K562 (cell line): ENCODE data around the gene PSMA5. TPM values are rescaled to one million over a fixed set of nuclear protein-coding genes. Genes with fewer than 3 reads are reported as not detected.
A peak's percentile ranks its signal among the peaks of the same experiment; 100 is the strongest.

Source experiments
- ESRRB ChIP-seq: fragments of 250-450 bp; sonication (Bioruptor Pico); IDR thresholded peaks from 2 replicates; pipeline ENCODE4 v1.5.0; 2020; ENCODE audit warnings: mild to moderate bottlenecking, moderate library complexity, borderline replicate concordance
- SMARCB1 ChIP-seq: IDR thresholded peaks from 2 replicates; pipeline ENCODE4 v1.6.1; 2011; ENCODE audit warnings: improper control_type of control experiment, low read depth; ENCODE audit not compliant: insufficient read length
- polyA plus RNA-seq, 8 experiments: library from polyadenylated mRNA; depleted of rRNA in 4 of 8; stranded (reverse) in 5 of 8; unstranded in 3 of 8; fragments of >200 nt; fragmentation: Nextera tagmentation in 2 of 8; fragmentation: Illumina TruSeq in 1 of 8; extraction: Ambion mirVana in 2 of 8; extraction: Trizol in 1 of 8; gene quantifications; 2 replicates each; pipeline versions ENCODE4 v1.2.1 to v1.2.3, GENCODE V29; 2011 to 2014; ENCODE audit warnings: inconsistent platforms in 1 of 8, missing spikeins in 1 of 8
- total RNA-seq, 7 experiments: library from RNA; depleted of rRNA in 6 of 7; stranded (reverse); fragments of >200 nt in 6 of 7; fragmentation: Illumina TruSeq in 2 of 7; extraction: Trizol in 2 of 7; gene quantifications; 2 replicates each; pipeline versions ENCODE4 v1.2.1 to v1.2.3, GENCODE V29; 2011 to 2021; ENCODE audit warnings: low replicate concordance in 1 of 7
- TF ChIP-seq, protein P1 (sequence below): fragments of 450-650 bp; IDR thresholded peaks from 2 replicates; pipeline ENCODE4 v1.6.1; 2016; ENCODE audit warnings: mild to moderate bottlenecking, moderate library complexity
- TF ChIP-seq, protein P2 (sequence below), 3 experiments: fragments of 200-800 bp in 1 of 3; sonication (Bioruptor generic) in 1 of 3; sonication (generic) in 1 of 3; formaldehyde crosslinking in 1 of 3; IDR thresholded peaks; 2 replicates each; pipeline versions ENCODE4 v1.6.1 to v1.8.0; 2016 to 2022; ENCODE audit warnings: mild to moderate bottlenecking in 2 of 3, missing compliant biosample characterization in 2 of 3, missing genetic modification characterization in 2 of 3, missing genetic modification reagents in 1 of 3
- TF ChIP-seq, protein P3 (sequence below), 2 experiments: fragments of 450-650 bp; IDR thresholded peaks; 2 replicates each; pipeline ENCODE4 v1.6.1; 2016

The PSMA5 gene
- total and polyA plus RNA-seq, 9 of the 15 experiments (the other 6 are each of a cell fraction or from before 2014, with no cell fraction given): 82.6 to 542 (median 287) TPM

DNA sequence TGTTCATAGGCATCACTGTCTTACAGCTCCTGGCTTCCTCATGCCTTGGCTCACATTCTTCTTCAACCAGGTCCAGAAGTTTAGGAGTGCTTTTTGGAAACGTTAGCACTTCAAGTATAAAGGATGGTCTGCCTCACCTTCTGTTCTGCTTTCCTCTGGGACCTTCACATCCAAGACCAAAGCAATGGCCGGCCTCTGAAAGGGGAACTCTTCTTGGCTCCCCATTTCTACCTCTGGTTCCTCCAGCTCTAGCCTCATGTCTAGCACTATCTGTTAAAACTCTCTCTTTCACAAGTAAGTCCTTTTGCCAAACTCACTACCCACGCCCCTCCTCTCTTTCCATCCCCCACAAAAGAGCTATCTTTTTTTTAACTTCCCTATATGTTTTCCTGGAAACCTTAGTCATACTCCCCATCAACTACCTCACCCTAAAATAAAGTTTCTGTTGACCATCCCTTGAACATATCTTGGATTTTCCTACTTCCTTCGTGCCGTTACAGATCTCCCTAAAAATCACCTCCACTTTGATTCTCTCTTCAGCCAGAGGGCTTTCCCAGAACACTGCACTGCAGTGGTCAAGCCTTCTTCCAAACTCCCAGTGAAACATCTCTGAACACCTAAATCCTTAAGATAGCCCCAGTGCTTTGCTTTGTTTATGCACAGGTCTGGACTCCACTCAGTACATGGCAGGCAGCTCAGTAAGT lies 36.5 kb downstream of the PSMA5 start (continued):
- TF ChIP-seq, protein P1, sequence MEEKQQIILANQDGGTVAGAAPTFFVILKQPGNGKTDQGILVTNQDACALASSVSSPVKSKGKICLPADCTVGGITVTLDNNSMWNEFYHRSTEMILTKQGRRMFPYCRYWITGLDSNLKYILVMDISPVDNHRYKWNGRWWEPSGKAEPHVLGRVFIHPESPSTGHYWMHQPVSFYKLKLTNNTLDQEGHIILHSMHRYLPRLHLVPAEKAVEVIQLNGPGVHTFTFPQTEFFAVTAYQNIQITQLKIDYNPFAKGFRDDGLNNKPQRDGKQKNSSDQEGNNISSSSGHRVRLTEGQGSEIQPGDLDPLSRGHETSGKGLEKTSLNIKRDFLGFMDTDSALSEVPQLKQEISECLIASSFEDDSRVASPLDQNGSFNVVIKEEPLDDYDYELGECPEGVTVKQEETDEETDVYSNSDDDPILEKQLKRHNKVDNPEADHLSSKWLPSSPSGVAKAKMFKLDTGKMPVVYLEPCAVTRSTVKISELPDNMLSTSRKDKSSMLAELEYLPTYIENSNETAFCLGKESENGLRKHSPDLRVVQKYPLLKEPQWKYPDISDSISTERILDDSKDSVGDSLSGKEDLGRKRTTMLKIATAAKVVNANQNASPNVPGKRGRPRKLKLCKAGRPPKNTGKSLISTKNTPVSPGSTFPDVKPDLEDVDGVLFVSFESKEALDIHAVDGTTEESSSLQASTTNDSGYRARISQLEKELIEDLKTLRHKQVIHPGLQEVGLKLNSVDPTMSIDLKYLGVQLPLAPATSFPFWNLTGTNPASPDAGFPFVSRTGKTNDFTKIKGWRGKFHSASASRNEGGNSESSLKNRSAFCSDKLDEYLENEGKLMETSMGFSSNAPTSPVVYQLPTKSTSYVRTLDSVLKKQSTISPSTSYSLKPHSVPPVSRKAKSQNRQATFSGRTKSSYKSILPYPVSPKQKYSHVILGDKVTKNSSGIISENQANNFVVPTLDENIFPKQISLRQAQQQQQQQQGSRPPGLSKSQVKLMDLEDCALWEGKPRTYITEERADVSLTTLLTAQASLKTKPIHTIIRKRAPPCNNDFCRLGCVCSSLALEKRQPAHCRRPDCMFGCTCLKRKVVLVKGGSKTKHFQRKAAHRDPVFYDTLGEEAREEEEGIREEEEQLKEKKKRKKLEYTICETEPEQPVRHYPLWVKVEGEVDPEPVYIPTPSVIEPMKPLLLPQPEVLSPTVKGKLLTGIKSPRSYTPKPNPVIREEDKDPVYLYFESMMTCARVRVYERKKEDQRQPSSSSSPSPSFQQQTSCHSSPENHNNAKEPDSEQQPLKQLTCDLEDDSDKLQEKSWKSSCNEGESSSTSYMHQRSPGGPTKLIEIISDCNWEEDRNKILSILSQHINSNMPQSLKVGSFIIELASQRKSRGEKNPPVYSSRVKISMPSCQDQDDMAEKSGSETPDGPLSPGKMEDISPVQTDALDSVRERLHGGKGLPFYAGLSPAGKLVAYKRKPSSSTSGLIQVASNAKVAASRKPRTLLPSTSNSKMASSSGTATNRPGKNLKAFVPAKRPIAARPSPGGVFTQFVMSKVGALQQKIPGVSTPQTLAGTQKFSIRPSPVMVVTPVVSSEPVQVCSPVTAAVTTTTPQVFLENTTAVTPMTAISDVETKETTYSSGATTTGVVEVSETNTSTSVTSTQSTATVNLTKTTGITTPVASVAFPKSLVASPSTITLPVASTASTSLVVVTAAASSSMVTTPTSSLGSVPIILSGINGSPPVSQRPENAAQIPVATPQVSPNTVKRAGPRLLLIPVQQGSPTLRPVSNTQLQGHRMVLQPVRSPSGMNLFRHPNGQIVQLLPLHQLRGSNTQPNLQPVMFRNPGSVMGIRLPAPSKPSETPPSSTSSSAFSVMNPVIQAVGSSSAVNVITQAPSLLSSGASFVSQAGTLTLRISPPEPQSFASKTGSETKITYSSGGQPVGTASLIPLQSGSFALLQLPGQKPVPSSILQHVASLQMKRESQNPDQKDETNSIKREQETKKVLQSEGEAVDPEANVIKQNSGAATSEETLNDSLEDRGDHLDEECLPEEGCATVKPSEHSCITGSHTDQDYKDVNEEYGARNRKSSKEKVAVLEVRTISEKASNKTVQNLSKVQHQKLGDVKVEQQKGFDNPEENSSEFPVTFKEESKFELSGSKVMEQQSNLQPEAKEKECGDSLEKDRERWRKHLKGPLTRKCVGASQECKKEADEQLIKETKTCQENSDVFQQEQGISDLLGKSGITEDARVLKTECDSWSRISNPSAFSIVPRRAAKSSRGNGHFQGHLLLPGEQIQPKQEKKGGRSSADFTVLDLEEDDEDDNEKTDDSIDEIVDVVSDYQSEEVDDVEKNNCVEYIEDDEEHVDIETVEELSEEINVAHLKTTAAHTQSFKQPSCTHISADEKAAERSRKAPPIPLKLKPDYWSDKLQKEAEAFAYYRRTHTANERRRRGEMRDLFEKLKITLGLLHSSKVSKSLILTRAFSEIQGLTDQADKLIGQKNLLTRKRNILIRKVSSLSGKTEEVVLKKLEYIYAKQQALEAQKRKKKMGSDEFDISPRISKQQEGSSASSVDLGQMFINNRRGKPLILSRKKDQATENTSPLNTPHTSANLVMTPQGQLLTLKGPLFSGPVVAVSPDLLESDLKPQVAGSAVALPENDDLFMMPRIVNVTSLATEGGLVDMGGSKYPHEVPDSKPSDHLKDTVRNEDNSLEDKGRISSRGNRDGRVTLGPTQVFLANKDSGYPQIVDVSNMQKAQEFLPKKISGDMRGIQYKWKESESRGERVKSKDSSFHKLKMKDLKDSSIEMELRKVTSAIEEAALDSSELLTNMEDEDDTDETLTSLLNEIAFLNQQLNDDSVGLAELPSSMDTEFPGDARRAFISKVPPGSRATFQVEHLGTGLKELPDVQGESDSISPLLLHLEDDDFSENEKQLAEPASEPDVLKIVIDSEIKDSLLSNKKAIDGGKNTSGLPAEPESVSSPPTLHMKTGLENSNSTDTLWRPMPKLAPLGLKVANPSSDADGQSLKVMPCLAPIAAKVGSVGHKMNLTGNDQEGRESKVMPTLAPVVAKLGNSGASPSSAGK: no peak; the same call in 1 of the 2 replicates
- TF ChIP-seq, protein P2, sequence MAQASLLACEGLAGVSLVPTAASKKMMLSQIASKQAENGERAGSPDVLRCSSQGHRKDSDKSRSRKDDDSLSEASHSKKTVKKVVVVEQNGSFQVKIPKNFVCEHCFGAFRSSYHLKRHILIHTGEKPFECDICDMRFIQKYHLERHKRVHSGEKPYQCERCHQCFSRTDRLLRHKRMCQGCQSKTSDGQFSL (CRISPR knock-in tag; IDR thresholded peaks at IDR 0.05): no peak
- TF ChIP-seq, protein P2 (tag; IDR thresholded peaks at IDR 0.05): no peak
- TF ChIP-seq, protein P3, sequence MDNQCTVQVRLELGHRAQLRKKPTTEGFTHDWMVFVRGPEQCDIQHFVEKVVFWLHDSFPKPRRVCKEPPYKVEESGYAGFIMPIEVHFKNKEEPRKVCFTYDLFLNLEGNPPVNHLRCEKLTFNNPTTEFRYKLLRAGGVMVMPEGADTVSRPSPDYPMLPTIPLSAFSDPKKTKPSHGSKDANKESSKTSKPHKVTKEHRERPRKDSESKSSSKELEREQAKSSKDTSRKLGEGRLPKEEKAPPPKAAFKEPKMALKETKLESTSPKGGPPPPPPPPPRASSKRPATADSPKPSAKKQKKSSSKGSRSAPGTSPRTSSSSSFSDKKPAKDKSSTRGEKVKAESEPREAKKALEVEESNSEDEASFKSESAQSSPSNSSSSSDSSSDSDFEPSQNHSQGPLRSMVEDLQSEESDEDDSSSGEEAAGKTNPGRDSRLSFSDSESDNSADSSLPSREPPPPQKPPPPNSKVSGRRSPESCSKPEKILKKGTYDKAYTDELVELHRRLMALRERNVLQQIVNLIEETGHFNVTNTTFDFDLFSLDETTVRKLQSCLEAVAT (IDR thresholded peaks at IDR 0.05): peak; percentile 82 to 95
- TF ChIP-seq ESRRB (CRISPR knock-in tag) (no peak), SMARCB1 (no peak)
